SK-N-SH (cell line): ENCODE measurements around the gene RNF144B. TPM values are rescaled to one million over a fixed set of nuclear protein-coding genes. Genes with fewer than 3 reads are reported as not detected.

Experiments
- CTCF ChIA-PET: fragments of 300-600, 350-600 bp; formaldehyde crosslinking; extraction: SDS; loops from one replicate; lab custom pipeline; 2021; lab: Yijun Ruan, JAX
- POLR2A ChIA-PET: fragments of 350-600 bp; sonication (Branson Sonifier 250); formaldehyde crosslinking; extraction: SDS; loops from one replicate; lab custom pipeline; 2020; ENCODE audit warnings: antibody characterized with exemption, inconsistent platforms; lab: Yijun Ruan, JAX
- DNase-seq: peaks from one replicate; pipeline ENCODE4 v3.0.0; 2012
- H2AFZ ChIP-seq: fragments of 200-600 bp; sonication (generic); 2 replicates; pipeline ENCODE4 v1.8.1; 2016; ENCODE audit warnings: antibody characterized with exemption, mild to moderate bottlenecking, low read depth
- H3F3A ChIP-seq: fragments of 200-600 bp; sonication (generic); replicated peaks from 2 replicates; pipeline ENCODE3; 2016; ENCODE audit warnings: antibody characterized with exemption, mild to moderate bottlenecking; ENCODE audit not compliant: insufficient read depth
- H3K27ac ChIP-seq, 2 experiments: fragments of 200-500 bp in 1 of 2; fragments of 200-600 bp in 1 of 2; sonication (Bioruptor generic) in 1 of 2; sonication (generic), shearing (Covaris generic) in 1 of 2; 2 replicates each; pipeline versions ENCODE4 v1.5.1 to v1.6.1; 2014 to 2016; ENCODE audit warnings: low read depth in 2 of 2, inconsistent platforms in 1 of 2, low read length in 1 of 2, mild to moderate bottlenecking in 1 of 2, mixed read lengths in 1 of 2
- H3K27me3 ChIP-seq: fragments of 200-600 bp; sonication (generic), shearing (Covaris generic); 2 replicates; pipeline ENCODE4 v1.6.1; 2016; ENCODE audit warnings: mixed run types; ENCODE audit not compliant: insufficient read depth
- H3K36me3 ChIP-seq, 2 experiments: fragments of 200-500 bp in 1 of 2; fragments of 200-600 bp in 1 of 2; sonication (Bioruptor generic) in 1 of 2; sonication (generic) in 1 of 2; replicated peaks in 1 of 2; 2 replicates each; pipeline versions ENCODE3 to v1.5.1; 2014 to 2016; ENCODE audit warnings: low read length in 1 of 2, mild to moderate bottlenecking in 1 of 2; ENCODE audit not compliant: insufficient read depth in 2 of 2, control insufficient read depth in 1 of 2
- H3K4me1 ChIP-seq, 2 experiments: fragments of 200-500 bp in 1 of 2; fragments of 200-600 bp in 1 of 2; sonication (Bioruptor generic) in 1 of 2; sonication (generic), shearing (Covaris generic) in 1 of 2; 2 replicates each; pipeline versions ENCODE4 v1.5.1 to v1.6.1; 2014 to 2016; ENCODE audit warnings: low read depth in 1 of 2, low read length in 1 of 2, mixed run types in 1 of 2; ENCODE audit not compliant: insufficient read depth in 2 of 2, control insufficient read depth in 1 of 2
- H3K4me2 ChIP-seq: fragments of 200-600 bp; sonication (generic), shearing (Covaris generic); 2 replicates; pipeline ENCODE4 v1.6.1; 2017; ENCODE audit warnings: mixed run types
- H3K4me3 ChIP-seq, 2 experiments: fragments of 200-500 bp in 1 of 2; fragments of 200-600 bp in 1 of 2; sonication (Bioruptor generic) in 1 of 2; sonication (generic), shearing (Covaris generic) in 1 of 2; 2 replicates each; pipeline versions ENCODE4 v1.5.1 to v1.8.1; 2014 to 2016; ENCODE audit warnings: low read depth in 2 of 2, inconsistent platforms in 1 of 2, low read length in 1 of 2, mild to moderate bottlenecking in 1 of 2, mixed read lengths in 1 of 2, moderate library complexity in 1 of 2
- H3K79me2 ChIP-seq: fragments of 200-600 bp; sonication (generic); 2 replicates; pipeline ENCODE4 v1.8.1; 2017; ENCODE audit warnings: mild to moderate bottlenecking; ENCODE audit not compliant: insufficient read depth
- H3K9ac ChIP-seq: fragments of 200-600 bp; sonication (generic); 2 replicates; pipeline ENCODE4 v1.6.1; 2017; ENCODE audit warnings: mixed run types
- H3K9me2 ChIP-seq: fragments of 200-600 bp; sonication (generic); 2 replicates; pipeline ENCODE4 v1.6.1; 2017; ENCODE audit warnings: mixed run types
- H3K9me3 ChIP-seq: fragments of 200-600 bp; sonication (generic); 2 replicates; pipeline ENCODE4 v1.6.1; 2017; ENCODE audit warnings: mixed run types, mild to moderate bottlenecking, moderate library complexity
- H4K20me1 ChIP-seq: fragments of 200-600 bp; sonication (generic); 2 replicates; pipeline ENCODE4 v1.6.1; 2017; ENCODE audit warnings: mild to moderate bottlenecking, mixed run types; ENCODE audit not compliant: insufficient read depth
- ELF1 ChIP-seq: IDR thresholded peaks from 2 replicates; pipeline ENCODE4 v1.4.0; 2012
- EP300 ChIP-seq, 2 experiments: IDR thresholded peaks; 2 replicates each; pipeline versions ENCODE4 v1.4.0 to v1.6.1; 2012; ENCODE audit warnings: borderline replicate concordance in 1 of 2, low read depth in 1 of 2, low read length in 1 of 2
- EZH2phosphoT487 ChIP-seq: fragments of 200-600 bp; sonication (generic); IDR thresholded peaks from 2 replicates; pipeline ENCODE4 v1.6.1; 2017; ENCODE audit warnings: low read depth, mixed run types, mild to moderate bottlenecking, antibody characterized with exemption, moderate library complexity, borderline replicate concordance
- FOSL2 ChIP-seq: IDR thresholded peaks from 2 replicates; pipeline ENCODE4 v1.4.0; 2012; ENCODE audit warnings: low read depth, mild to moderate bottlenecking, moderate library complexity, borderline replicate concordance
- FOXJ3 ChIP-seq: sonication (generic); formaldehyde crosslinking; IDR thresholded peaks from 2 replicates; pipeline ENCODE4 v1.5.1; 2020; ENCODE audit warnings: mild to moderate bottlenecking, missing genetic modification reagents
- JUND ChIP-seq: IDR thresholded peaks from 2 replicates; pipeline ENCODE4 v1.4.0; 2012
- MAX ChIP-seq: IDR thresholded peaks from 2 replicates; pipeline ENCODE4 v1.4.0; 2012; ENCODE audit warnings: low read depth
- MEF2A ChIP-seq: IDR thresholded peaks from 2 replicates; pipeline ENCODE4 v1.4.0; 2012; ENCODE audit warnings: low read depth, borderline replicate concordance
- MXI1 ChIP-seq: IDR thresholded peaks from 2 replicates; pipeline ENCODE4 v1.6.1; 2012; ENCODE audit warnings: mild to moderate bottlenecking, low read depth, low read length, improper control_type of control experiment
- NFIC ChIP-seq: IDR thresholded peaks from 2 replicates; pipeline ENCODE4 v1.4.0; 2012; ENCODE audit warnings: borderline replicate concordance
- NRF1 ChIP-seq: IDR thresholded peaks from 2 replicates; pipeline ENCODE4 v1.6.1; 2012; ENCODE audit warnings: low read depth, mild to moderate bottlenecking, low read length
- PBX3 ChIP-seq: IDR thresholded peaks from 2 replicates; pipeline ENCODE4; 2012
- POLR2AphosphoS5 ChIP-seq: IDR thresholded peaks from 2 replicates; pipeline ENCODE4 v1.6.1; 2012; ENCODE audit warnings: low read depth, low read length
- RAD21 ChIP-seq: IDR thresholded peaks from 2 replicates; pipeline ENCODE4 v1.6.1; 2012; ENCODE audit warnings: mild to moderate bottlenecking, low read length
- REST ChIP-seq: IDR thresholded peaks from 2 replicates; pipeline ENCODE4 v1.6.1; 2012; ENCODE audit warnings: mild to moderate bottlenecking, low read depth, low read length, moderate library complexity
- RXRA ChIP-seq: IDR thresholded peaks from 2 replicates; pipeline ENCODE4 v1.4.0; 2012; ENCODE audit warnings: low read depth, mild to moderate bottlenecking, borderline replicate concordance
- SIN3A ChIP-seq: IDR thresholded peaks from 2 replicates; pipeline ENCODE4 v1.6.1; 2012; ENCODE audit warnings: low read depth, mild to moderate bottlenecking, low read length, moderate library complexity, borderline replicate concordance
- SMC3 ChIP-seq: IDR thresholded peaks from 2 replicates; pipeline ENCODE4 v1.6.1; 2012; ENCODE audit warnings: low read depth, low read length, improper control_type of control experiment
- TAF1 ChIP-seq: IDR thresholded peaks from 2 replicates; pipeline ENCODE4 v1.6.1; 2012; ENCODE audit warnings: low read depth, mild to moderate bottlenecking, low read length, moderate library complexity, borderline replicate concordance
- TCF12 ChIP-seq: IDR thresholded peaks from 2 replicates; pipeline ENCODE4 v1.4.0; 2012
- TEAD4 ChIP-seq: IDR thresholded peaks from 2 replicates; pipeline ENCODE4 v1.4.0; 2012; ENCODE audit warnings: mild to moderate bottlenecking, borderline replicate concordance; ENCODE audit not compliant: insufficient read depth
- USF1 ChIP-seq: IDR thresholded peaks from 2 replicates; pipeline ENCODE4 v1.4.0; 2012; ENCODE audit warnings: low read depth, borderline replicate concordance
- YY1 ChIP-seq: IDR thresholded peaks from 2 replicates; pipeline ENCODE4 v1.4.0; 2012; ENCODE audit warnings: low read depth, mild to moderate bottlenecking
- WGBS: methylation state at CpG from one replicate; pipeline ENCODE4 v1.1.6; 2017; ENCODE audit warnings: low lambda C conversion rate; 5-methylcytosine and 5-hydroxymethylcytosine counted together
- polyA plus RNA-seq, 3 experiments: library from polyadenylated mRNA; depleted of rRNA; stranded (reverse); fragments of >200 nt; gene quantifications; 2 replicates each; pipeline ENCODE4 v1.2.3, GENCODE V29; 2012
- TF ChIP-seq, protein P1 (sequence below): fragments of 150-350 bp; IDR thresholded peaks from 2 replicates; pipeline ENCODE4 v1.6.1; 2017; ENCODE audit warnings: antibody characterized with exemption, low read length, low read depth, borderline replicate concordance
- TF ChIP-seq, protein P2 (sequence below): fragments of 150-350 bp; IDR thresholded peaks from 2 replicates; pipeline ENCODE4 v1.6.1; 2016; ENCODE audit warnings: mild to moderate bottlenecking, low read depth, low read length

The RNF144B gene
- polyA plus RNA-seq, 1 of the 3 experiments (the other 2 are of a cell fraction) = 1.2 TPM

DNA sequence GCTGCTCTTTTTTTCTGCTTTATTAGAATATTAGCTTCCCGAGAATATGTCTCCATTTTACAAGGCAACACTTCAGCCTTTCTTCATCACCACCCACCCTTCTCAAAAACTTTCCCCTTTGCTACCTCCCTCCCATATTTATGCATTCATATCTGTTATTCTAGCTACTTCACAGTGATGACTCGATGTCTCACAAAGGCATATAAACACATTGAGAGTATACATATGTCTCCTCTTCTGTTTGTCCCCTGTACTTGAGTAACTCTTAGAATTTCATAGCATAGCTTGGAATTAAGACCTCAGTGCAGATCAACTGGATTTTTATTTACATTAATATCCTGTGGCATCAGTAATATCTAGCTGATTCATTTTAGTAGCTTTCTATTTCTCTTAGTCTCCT is 6.5 kb downstream of the RNF144B start (continued):
- TF ChIP-seq REST (no peak), TCF12 (no peak), RXRA (no peak), MAX (no peak), JUND (no peak), MEF2A (no peak)

DNA sequence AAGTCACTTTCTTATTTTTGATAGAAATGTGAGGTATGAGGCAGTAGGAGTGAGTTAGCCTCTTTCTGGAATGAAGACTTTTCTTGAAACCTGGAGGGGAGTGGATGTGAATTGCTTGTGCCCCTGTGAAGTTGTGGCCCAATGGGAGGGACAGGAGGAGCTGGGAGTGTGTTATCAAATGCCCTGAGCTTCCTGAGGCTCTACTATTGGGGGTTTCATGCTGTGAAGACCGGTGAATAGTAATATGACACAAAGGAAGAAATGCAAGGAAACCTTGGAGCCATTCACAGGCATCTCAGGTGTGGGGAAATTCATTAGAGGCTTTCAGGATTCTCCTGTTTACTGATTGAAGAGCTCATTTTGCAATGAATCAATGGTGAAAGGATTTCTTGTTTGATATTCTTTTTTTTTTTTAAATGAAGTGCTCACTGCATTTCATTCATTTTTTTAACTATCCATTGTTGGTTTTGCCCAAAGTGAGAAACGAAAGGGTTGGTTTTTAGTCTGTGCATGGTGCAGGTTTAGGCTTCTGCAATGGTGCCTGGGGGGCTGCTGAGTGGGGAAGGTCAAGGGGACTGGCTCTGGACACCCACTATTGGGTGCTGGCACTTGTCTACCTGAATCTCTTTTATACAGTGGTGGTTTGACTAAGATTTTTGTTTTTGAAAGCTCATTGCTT is 8.2 kb downstream of the RNF144B start:
- Histone ChIP-seq H3K36me3 (no peaks in the 10 kb centered on the region), H3K27ac (peak overlapping the region; percentile 30 to 53; a peak in 3 of 4 replicates), H3K9ac (no peak overlapping the region), H3K79me2 (peaks cover 4% of the 10 kb centered on the region; the same call in 1 of the 2 replicates), H3K4me3 (peak overlapping the region in 1 of 2 experiments; percentile 25; a peak in 1 of 4 replicates), H3K9me3 (no peaks in the 10 kb centered on the region), H3K27me3 (no peaks in the 10 kb centered on the region), H3K4me2 (no peak overlapping the region; the same call in 1 of the 2 replicates), H3F3A (peaks cover 7% of the 10 kb centered on the region), H3K9me2 (no peaks in the 10 kb centered on the region), H3K4me1 (peaks cover 0 to 16% of the 10 kb centered on the region in 2 experiments; a peak in 2 of 4 replicates), H4K20me1 (no peaks in the 10 kb centered on the region), H2AFZ (no peak overlapping the region)
- ChIA-PET POLR2A (no interaction called here), CTCF (interaction anchor here (0.7 kb wide), 1 partner anchor 63 kb away, joined by 3 read pairs; no protein-coding TSS in a partner anchor)
- TF ChIP-seq YY1 (no peak), JUND (no peak), NRF1 (no peak), ELF1 (no peak), TAF1 (no peak), EP300 (IDR thresholded peaks at IDR 0.05; ENCODE audit: borderline replicate concordance in 1 of 2, low read depth in 1 of 2, low read length in 1 of 2) (no peak), NFIC (no peak), EZH2phosphoT487 (no peak), SMC3 (no peak), USF1 (no peak), MXI1 (no peak), POLR2AphosphoS5 (no peak), TEAD4 (no peak), SIN3A (no peak), PBX3 (no peak), FOXJ3 (CRISPR knock-in tag) (no peak), RAD21 (no peak), FOSL2 (no peak)
- TF ChIP-seq, protein P1, sequence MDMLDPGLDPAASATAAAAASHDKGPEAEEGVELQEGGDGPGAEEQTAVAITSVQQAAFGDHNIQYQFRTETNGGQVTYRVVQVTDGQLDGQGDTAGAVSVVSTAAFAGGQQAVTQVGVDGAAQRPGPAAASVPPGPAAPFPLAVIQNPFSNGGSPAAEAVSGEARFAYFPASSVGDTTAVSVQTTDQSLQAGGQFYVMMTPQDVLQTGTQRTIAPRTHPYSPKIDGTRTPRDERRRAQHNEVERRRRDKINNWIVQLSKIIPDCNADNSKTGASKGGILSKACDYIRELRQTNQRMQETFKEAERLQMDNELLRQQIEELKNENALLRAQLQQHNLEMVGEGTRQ = no peak
- TF ChIP-seq, protein P2, sequence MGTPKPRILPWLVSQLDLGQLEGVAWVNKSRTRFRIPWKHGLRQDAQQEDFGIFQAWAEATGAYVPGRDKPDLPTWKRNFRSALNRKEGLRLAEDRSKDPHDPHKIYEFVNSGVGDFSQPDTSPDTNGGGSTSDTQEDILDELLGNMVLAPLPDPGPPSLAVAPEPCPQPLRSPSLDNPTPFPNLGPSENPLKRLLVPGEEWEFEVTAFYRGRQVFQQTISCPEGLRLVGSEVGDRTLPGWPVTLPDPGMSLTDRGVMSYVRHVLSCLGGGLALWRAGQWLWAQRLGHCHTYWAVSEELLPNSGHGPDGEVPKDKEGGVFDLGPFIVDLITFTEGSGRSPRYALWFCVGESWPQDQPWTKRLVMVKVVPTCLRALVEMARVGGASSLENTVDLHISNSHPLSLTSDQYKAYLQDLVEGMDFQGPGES = no peak
- WGBS = 50% methylated on average over 2 of the region's 2 CpGs
- no peak for DNase-seq
